ENCODE results near the gene ADAMTSL2.

- TF ChIP-seq POLR2AphosphoS5 (IDR thresholded peaks at IDR 0.05; ENCODE audit: low read depth, low read length) = no peak
- no peak for TF ChIP-seq MAX (IDR thresholded peaks at IDR 0.05; ENCODE audit: low read depth)
- TF ChIP-seq, protein P1, sequence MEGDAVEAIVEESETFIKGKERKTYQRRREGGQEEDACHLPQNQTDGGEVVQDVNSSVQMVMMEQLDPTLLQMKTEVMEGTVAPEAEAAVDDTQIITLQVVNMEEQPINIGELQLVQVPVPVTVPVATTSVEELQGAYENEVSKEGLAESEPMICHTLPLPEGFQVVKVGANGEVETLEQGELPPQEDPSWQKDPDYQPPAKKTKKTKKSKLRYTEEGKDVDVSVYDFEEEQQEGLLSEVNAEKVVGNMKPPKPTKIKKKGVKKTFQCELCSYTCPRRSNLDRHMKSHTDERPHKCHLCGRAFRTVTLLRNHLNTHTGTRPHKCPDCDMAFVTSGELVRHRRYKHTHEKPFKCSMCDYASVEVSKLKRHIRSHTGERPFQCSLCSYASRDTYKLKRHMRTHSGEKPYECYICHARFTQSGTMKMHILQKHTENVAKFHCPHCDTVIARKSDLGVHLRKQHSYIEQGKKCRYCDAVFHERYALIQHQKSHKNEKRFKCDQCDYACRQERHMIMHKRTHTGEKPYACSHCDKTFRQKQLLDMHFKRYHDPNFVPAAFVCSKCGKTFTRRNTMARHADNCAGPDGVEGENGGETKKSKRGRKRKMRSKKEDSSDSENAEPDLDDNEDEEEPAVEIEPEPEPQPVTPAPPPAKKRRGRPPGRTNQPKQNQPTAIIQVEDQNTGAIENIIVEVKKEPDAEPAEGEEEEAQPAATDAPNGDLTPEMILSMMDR (IDR thresholded peaks at IDR 0.05) = no peak
- TF ChIP-seq TCF12 (IDR thresholded peaks at IDR 0.05) = no peak
- no peak for TF ChIP-seq RAD21 (IDR thresholded peaks at IDR 0.05; ENCODE audit: low read length)
- no peak for TF ChIP-seq GABPA (IDR thresholded peaks at IDR 0.05; ENCODE audit: low read depth)
- no peak for TF ChIP-seq ZBTB33 (IDR thresholded peaks at IDR 0.05; ENCODE audit: borderline replicate concordance, low read depth)
- no peak for TF ChIP-seq USF1 (IDR thresholded peaks at IDR 0.05; ENCODE audit: borderline replicate concordance, low read depth)
- no peak for TF ChIP-seq EP300 (IDR thresholded peaks at IDR 0.05; ENCODE audit: borderline replicate concordance in 1 of 2, low read depth in 1 of 2, low read length in 1 of 2)
- TF ChIP-seq TAF1 (IDR thresholded peaks at IDR 0.05; ENCODE audit: borderline replicate concordance, low read depth, low read length) = no peak
Observed at GRCh38 chr9:133556354-133556753, 21.9 kb downstream of the ADAMTSL2 start.

All from SK-N-SH (cell line).